NCI-H460 (cell line): ENCODE data around the gene POLR2L. TPM values are rescaled to one million over a fixed set of nuclear protein-coding genes. Genes with fewer than 3 reads are reported as not detected.

ENCODE experiments used
- DNase-seq: peaks from one replicate; pipeline ENCODE4 v3.0.0-alpha.2; 2016; ENCODE audit warnings: low read depth; ENCODE audit errors: extremely low read depth
- total RNA-seq: library from RNA; depleted of rRNA; stranded (reverse); fragments of >200 nt; shearing (Covaris generic); gene quantifications from 2 replicates; pipeline ENCODE4 v1.2.3, GENCODE V29; 2014

The POLR2L gene
- total RNA-seq, 1 experiment from 2014 or later, result 174 TPM

DNA sequence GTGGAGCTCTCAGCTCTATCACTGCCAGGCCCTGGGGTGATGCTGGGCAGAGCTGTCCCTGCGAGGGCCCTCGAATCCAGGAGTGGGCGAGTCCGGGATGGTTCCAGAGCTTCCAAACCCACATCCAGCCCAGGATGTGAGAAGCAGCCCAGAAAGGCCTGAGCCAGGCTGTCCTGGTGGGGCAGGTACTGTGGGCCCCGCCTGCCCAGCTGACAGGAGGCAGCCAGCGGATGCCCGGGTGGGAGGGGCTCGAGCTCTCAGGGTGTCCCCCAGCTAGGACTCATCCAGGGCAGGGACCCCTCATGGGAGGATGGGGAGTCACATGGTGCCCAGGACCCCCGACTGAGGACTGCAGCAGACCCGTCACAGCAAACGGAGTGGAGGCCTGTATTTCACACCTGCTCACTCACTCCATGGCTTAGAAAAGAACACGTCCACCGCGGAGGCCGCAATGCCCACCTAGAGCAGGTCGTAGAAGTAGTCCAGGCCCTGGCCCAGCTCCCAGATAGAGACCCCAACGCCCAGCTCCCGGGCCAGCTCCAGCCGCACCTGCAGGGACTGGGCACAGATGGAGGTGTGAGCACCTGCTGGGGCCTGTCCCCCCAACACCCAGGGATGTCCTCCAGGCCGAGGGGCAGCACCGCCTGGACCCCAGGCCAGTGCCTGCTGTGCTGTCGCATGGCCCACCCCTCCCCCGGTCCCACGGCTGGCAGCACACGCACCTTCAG is 27.2 kb upstream of the POLR2L start:
- no peak for DNase-seq

DNA sequence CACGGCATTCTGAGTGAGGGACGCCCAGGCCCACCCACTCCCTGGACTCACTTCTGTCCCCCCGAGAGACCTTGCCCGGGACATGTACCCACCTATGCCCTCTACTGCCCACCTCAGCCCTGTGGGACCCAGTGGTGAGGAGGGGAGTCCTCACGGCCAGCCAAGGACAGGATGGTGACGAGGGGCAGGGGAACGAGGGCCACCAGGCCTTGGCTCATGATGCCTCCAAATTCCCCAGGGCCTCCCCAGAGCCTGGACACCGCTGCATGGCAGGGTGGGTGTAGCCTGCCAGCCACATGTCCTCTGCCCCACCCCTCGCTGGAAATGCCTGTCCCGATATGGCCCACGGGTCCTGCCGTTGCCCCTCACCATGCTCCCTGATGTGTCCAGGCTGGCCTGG is 26.5 kb upstream of the POLR2L start:
- no peak for DNase-seq

DNA sequence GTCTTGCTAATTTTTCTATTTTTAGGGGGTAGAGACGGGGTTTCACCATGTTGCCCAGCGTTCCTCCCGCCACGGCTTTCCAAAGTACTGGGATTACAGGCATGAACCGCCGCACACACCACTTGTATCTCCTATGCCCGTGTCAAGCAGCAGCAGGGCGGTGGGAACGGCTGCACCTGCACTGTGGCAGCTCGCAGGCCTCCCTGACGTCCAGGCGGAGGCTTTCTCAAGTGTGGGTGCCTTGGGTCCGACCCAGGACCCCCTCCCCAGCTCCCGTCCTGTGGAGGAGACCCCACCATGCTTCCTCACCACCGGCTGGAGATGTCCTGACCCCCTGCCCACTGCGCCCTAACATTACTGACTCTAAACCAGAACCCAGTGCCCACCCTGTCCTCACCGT is 26.1 kb upstream of the POLR2L start:
- DNase-seq, result no peak

GRCh38 chr11:867856-868358 is 25.6 kb upstream of the POLR2L start:
- no peak for DNase-seq

- DNase-seq, result no peak
Measured at GRCh38 chr11:866481-866880, 24.2 kb upstream of the POLR2L start.

DNA sequence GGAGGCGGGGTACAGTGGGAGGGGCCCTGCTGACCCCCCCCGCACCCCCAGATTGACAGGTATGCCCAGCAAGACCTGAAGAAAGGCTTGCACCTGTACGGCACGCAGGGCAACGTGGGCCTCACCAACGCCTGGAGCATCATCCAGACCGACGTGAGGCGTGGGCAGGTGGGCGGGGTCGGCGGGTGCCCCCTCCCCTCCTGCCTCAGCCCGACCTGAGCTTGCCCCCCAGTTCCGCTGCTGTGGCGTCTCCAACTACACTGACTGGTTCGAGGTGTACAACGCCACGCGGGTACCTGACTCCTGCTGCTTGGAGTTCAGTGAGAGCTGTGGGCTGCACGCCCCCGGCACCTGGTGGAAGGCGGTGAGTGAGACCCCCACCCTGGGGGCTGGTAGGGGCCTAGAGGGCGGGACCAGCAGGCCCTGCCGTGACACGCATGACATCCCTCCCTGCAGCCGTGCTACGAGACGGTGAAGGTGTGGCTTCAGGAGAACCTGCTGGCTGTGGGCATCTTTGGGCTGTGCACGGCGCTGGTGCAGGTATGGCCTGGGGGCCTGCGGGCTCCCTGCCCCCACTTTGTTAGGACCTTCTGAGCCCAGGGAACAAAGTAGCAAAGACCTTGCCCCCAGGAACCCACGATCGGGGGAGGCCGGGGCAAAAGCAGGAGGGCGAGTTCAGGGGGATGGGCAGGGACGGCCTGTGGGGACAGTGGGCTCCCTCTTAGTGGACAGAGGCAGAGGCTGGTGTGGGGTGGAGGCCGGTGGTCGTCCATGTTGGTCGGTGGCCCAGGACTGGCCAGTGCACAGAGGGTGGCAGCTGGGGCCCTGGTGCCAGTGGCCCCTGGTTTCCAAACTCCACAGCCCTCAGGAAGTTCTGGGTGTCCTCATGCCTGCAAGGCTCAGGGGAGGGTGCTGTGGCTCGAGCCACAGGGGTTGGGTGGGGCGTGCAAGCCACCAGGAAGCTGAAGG is 23.4 kb upstream of the POLR2L start:
- no peak for DNase-seq

DNA sequence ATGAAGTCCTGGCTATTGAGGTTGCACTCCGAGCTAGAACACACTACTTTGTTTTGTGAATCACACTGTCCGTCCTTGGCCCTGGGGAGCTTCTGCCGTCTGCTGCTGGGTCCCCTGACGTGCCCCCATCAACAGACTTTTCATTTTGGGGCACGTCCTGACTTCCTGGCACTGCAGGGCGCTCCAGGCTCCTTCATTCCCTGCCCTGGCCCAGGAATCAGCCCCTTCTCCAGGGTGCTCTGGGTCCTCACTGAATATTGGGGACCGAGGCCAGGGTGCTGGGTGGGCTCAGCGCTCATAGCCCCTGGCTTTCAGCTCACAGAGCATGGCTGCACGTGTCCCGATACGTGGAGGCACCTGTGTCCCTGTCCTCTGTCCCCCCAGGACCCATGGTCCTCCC is 22.6 kb upstream of the POLR2L start:
- DNase-seq, result no peak

GRCh38 chr11:863910-864827 is 21.8 kb upstream of the POLR2L start:
- DNase-seq, result no peak

- no peak for DNase-seq
Measured at GRCh38 chr11:863023-863909, 20.9 kb upstream of the POLR2L start.

DNA sequence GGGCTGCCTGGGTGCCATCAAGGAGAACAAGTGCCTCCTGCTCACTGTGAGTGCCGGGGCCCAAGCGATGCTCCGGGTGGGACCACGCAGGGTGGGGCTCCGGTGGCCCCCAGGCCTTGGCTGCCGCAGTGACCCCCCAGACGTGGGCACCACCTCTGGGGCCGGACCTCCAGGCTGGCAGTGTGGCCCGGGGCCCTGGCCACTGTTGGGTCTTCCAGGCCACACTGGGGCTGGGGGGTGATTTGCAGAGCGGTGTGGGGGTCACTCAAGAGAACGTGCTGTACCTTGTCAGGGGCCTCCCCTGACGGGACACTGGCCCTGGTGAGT is 20.3 kb upstream of the POLR2L start:
- DNase-seq, result no peak

DNA sequence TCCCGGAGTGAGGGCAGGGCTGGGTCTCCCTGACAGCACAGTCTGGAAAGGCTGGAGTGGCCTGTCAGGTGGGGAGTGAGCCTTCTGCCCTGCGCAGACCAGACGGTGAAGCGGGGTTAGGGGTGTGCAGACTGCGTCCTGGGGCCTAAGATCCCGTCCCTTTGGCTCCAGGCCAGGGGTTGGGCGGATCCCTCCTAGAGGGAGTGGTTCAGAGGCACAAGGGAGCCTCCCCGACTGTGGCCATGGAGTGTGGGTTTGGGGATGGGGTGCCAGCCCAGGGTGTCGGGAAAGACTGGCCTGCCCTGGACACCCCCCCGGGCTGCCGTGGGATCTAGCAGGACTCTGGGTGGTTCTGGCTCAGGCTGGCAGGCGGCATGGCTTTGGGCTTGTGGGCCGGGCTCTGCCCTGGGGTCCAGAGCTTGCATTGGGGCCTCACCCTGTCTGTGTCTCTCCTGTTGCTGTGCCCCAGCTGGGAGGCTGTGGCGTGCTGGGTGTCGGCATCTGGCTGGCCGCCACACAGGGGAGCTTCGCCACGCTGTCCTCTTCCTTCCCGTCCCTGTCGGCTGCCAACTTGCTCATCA is 19.8 kb upstream of the POLR2L start:
- DNase-seq, result no peak

- DNase-seq, result no peak
Measured at GRCh38 chr11:861105-861479, 18.8 kb upstream of the POLR2L start.

- DNase-seq, result no peak
Measured at GRCh38 chr11:860234-861104, 18.1 kb upstream of the POLR2L start.

DNA sequence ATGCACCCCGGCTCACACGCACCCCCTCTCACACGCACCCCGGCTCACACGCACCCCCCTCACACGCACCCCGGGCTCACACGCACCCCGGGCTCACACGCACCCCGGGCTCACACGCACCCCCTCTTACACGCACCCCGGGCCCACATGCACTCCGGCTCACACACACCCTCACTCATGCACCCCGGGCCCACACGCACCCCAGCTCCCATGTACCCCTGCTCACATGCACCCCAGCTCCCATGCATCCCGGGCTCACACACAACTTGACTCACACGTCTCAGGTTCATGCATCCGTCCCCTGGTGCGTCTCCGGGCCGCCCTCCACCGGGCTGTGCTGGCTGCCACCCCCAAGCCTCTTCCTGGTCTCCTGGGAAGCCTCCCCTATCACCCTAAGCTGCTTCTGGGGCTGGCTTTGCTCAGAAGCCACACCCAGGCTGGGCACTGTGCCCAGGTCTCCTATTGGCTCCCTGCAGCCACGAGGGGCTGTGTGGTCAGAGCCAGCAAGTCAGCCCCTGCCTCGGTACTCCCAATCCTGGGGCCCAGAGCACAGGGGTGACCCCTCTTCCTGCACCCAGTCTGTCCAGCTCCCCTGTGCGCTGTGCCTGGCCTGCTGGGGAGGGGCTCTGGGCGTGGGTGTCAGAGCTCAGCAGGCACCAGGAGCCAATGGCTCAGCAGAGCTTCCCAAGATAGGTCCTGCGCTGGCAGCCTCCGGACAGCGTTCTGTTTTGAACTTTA is 17.2 kb upstream of the POLR2L start:
- DNase-seq, result no peak

- DNase-seq, result no peak
Measured at GRCh38 chr11:858762-859339, 16.5 kb upstream of the POLR2L start.

- no peak for DNase-seq
Measured at GRCh38 chr11:858053-858761, 15.9 kb upstream of the POLR2L start.

GRCh38 chr11:856397-856796 is 14.1 kb upstream of the POLR2L start:
- DNase-seq, result no peak
